ENCODE measurements around the gene KDM3B. TPM values are rescaled to one million over a fixed set of nuclear protein-coding genes. Genes with fewer than 3 reads are reported as not detected.

KDM3B gene
- total RNA-seq, 1 experiment from 2014 or later = 89.2 TPM

- H3K27ac ChIP-seq (ENCODE audit: insufficient read length, low read depth, low read length) = no peak overlapping the region
- H3K56ac ChIP-seq (ENCODE audit: insufficient read length, low read depth, low read length) = no peak overlapping the region
- H3K9me3 Mint-ChIP-seq = no peaks in the 10 kb centered on the region
- no peak overlapping the region for H4K5ac ChIP-seq (ENCODE audit: insufficient read length, low read depth, low read length)
- H3K23me2 ChIP-seq (ENCODE audit: insufficient read length, low read depth, low read length, poor library complexity, severe bottlenecking) = no peaks in the 10 kb centered on the region
- H2BK15ac ChIP-seq (ENCODE audit: low read depth, low read length) = no peak overlapping the region
- H3K18ac ChIP-seq (ENCODE audit: insufficient read length, low read depth, low read length) = no peak overlapping the region
- no peak overlapping the region for H2BK12ac ChIP-seq (ENCODE audit: insufficient read length, low read depth, low read length)
- H3K14ac ChIP-seq (ENCODE audit: insufficient read depth, low read length) = no peak overlapping the region
- H3K27ac Mint-ChIP-seq = no peak overlapping the region; a peak in 1 of 7 replicates
- H2AK5ac ChIP-seq (ENCODE audit: insufficient read length, low read length) = no peak overlapping the region
- H3K27me3 ChIP-seq (ENCODE audit: insufficient read depth, low read length) = no peaks in the 10 kb centered on the region
- H3K4me1 ChIP-seq (ENCODE audit: insufficient read depth, low read length) = no peaks in the 10 kb centered on the region
- no peaks in the 10 kb centered on the region for H3K79me2 ChIP-seq (ENCODE audit: insufficient read depth, low read length)
- H3K27me3 Mint-ChIP-seq (ENCODE audit: low read depth) = no peaks in the 10 kb centered on the region
- no peak overlapping the region for H2BK20ac ChIP-seq (ENCODE audit: low read depth, low read length, poor library complexity, severe bottlenecking)
- no peak overlapping the region for H2BK5ac ChIP-seq (ENCODE audit: insufficient read length, low read length)
- H3K36me3 Mint-ChIP-seq (ENCODE audit: insufficient read depth in 1 of 3, low read depth in 3 of 3) = peaks cover 25 to 60% (median 60%) of the 10 kb centered on the region in 3 experiments; a peak in 6 of 7 replicates
- no peaks in the 10 kb centered on the region for H4K20me1 ChIP-seq (ENCODE audit: control insufficient read depth, insufficient read depth, insufficient read length)
- no peaks in the 10 kb centered on the region for H3K79me1 ChIP-seq (ENCODE audit: insufficient read depth, low read depth, low read length, poor library complexity, severe bottlenecking)
- H3K23ac ChIP-seq (ENCODE audit: insufficient read length, low read depth, low read length) = no peak overlapping the region
- H3K4me1 Mint-ChIP-seq = no peaks in the 10 kb centered on the region
- no peak overlapping the region for H4K8ac ChIP-seq (replicated peaks; ENCODE audit: insufficient read length, low read depth, low read length)
- no CpG with 5 or more reads among the region's 10 CpGs for WGBS (ENCODE audit: extremely low coverage, insufficient read length, low lambda C conversion rate)
- H3K4me2 ChIP-seq (ENCODE audit: insufficient read depth, insufficient read length, low read length) = no peak overlapping the region
- no peak overlapping the region for H4K91ac ChIP-seq (ENCODE audit: insufficient read length, low read depth, low read length)
- H3K9ac ChIP-seq (ENCODE audit: extremely low read depth, insufficient read length, low read length) = no peak overlapping the region
- H2BK120ac ChIP-seq (ENCODE audit: low read depth, low read length, poor library complexity, severe bottlenecking) = no peak overlapping the region
- H2AFZ ChIP-seq (ENCODE audit: low read length) = no peak overlapping the region
- no peaks in the 10 kb centered on the region for H3K9me3 ChIP-seq (ENCODE audit: control insufficient read depth, low read depth, low read length)
- H3K4me3 Mint-ChIP-seq = no peak overlapping the region
- H3T11ph ChIP-seq (ENCODE audit: low read length) = no peak overlapping the region
- DNase-seq = no peak
- no peak overlapping the region for H3K4ac ChIP-seq (ENCODE audit: low read depth, low read length)
- no peak for TF ChIP-seq CTCF (conservative IDR thresholded peaks at IDR 0.05)
Observed at GRCh38 chr5:138386290-138386689, 33.8 kb downstream of the KDM3B start.
